Neuronal stem cell (in vitro differentiated cells): ENCODE measurements around the gene BUD13.
A peak's percentile ranks its signal among the peaks of the same experiment; 100 is the strongest.

ENCODE experiments used
- DNase-seq: peaks from one replicate; pipeline ENCODE4 v3.0.0-alpha.2; 2013; ENCODE audit warnings: low spot score
- H2AFZ ChIP-seq: one replicate; pipeline ENCODE4 v1.6.1; 2013; ENCODE audit warnings: mild to moderate bottlenecking, low read length, inconsistent platforms
- H2AK5ac ChIP-seq: 2 replicates; pipeline ENCODE4 v1.6.1; 2013; ENCODE audit warnings: low read depth, mild to moderate bottlenecking, inconsistent platforms, low read length, moderate library complexity, mixed read lengths
- H2BK120ac ChIP-seq: 2 replicates; pipeline ENCODE4 v1.6.1; 2013; ENCODE audit warnings: low read depth, mild to moderate bottlenecking, inconsistent platforms, low read length, moderate library complexity, mixed read lengths
- H2BK12ac ChIP-seq: one replicate; pipeline ENCODE4 v1.6.1; 2013; ENCODE audit warnings: low read length, inconsistent platforms
- H2BK15ac ChIP-seq: 2 replicates; pipeline ENCODE4 v1.6.1; 2013; ENCODE audit warnings: mild to moderate bottlenecking, low read length, inconsistent platforms, mixed read lengths
- H2BK5ac ChIP-seq: one replicate; pipeline ENCODE4 v1.6.1; 2013; ENCODE audit warnings: inconsistent platforms, mild to moderate bottlenecking, low read length, moderate library complexity
- H3K14ac ChIP-seq: one replicate; pipeline ENCODE4 v1.6.1; 2013; ENCODE audit warnings: low read length, inconsistent platforms
- H3K18ac ChIP-seq: 2 replicates; pipeline ENCODE4 v1.6.1; 2013; ENCODE audit warnings: low read length, inconsistent platforms
- H3K23ac ChIP-seq: 2 replicates; pipeline ENCODE4 v1.6.1; 2013; ENCODE audit warnings: low read depth, mild to moderate bottlenecking, mixed read lengths, low read length, inconsistent platforms; ENCODE audit not compliant: poor library complexity
- H3K27ac ChIP-seq: replicated peaks from 3 replicates; pipeline ENCODE4 v1.5.1; 2013; ENCODE audit warnings: low read length, inconsistent platforms
- H3K27me3 ChIP-seq, 3 experiments: 2 replicates each; pipeline ENCODE4 v1.6.1; 2013; ENCODE audit warnings: low read length in 3 of 3, mild to moderate bottlenecking in 2 of 3, inconsistent platforms in 1 of 3, low read depth in 1 of 3, mixed read lengths in 1 of 3, moderate library complexity in 1 of 3; ENCODE audit not compliant: control insufficient read depth in 3 of 3, insufficient read depth in 3 of 3
- H3K36me3 ChIP-seq, 2 donors: replicated peaks in 1 of 2; 2 replicates each; pipeline ENCODE4 v1.6.1; 2013; ENCODE audit warnings: low read length in 2 of 2; ENCODE audit not compliant: control insufficient read depth in 2 of 2, insufficient read depth in 2 of 2
- H3K4ac ChIP-seq: 2 replicates; pipeline ENCODE4 v1.6.1; 2013; ENCODE audit warnings: inconsistent platforms, mild to moderate bottlenecking, low read length, moderate library complexity
- H3K4me1 ChIP-seq, 2 donors: 1 replicate in 1 of 2; 2 replicates in 1 of 2; pipeline ENCODE4 v1.6.1; 2013; ENCODE audit warnings: low read length in 2 of 2, low read depth in 1 of 2; ENCODE audit not compliant: control insufficient read depth in 2 of 2, insufficient read depth in 1 of 2
- H3K4me2 ChIP-seq: one replicate; pipeline ENCODE4 v1.6.1; 2013; ENCODE audit warnings: mild to moderate bottlenecking, low read length, inconsistent platforms; ENCODE audit not compliant: insufficient read depth, poor library complexity, severe bottlenecking
- H3K4me3 ChIP-seq, 2 donors: 2 replicates each; pipeline ENCODE4 v1.5.1; 2013; ENCODE audit warnings: low read length in 2 of 2, mild to moderate bottlenecking in 2 of 2, inconsistent platforms in 1 of 2, moderate library complexity in 1 of 2
- H3K79me1 ChIP-seq: one replicate; pipeline ENCODE4 v1.6.1; 2013; ENCODE audit warnings: low read depth, mild to moderate bottlenecking, inconsistent platforms, low read length, moderate library complexity
- H3K9ac ChIP-seq: one replicate; pipeline ENCODE4 v1.6.1; 2013; ENCODE audit warnings: mild to moderate bottlenecking, low read depth, low read length, inconsistent platforms; ENCODE audit not compliant: poor library complexity
- H3K9me3 ChIP-seq, 2 donors: replicated peaks in 1 of 2; 2 replicates each; pipeline versions ENCODE3 to v1.6.1; 2013; ENCODE audit warnings: low read length in 2 of 2, mild to moderate bottlenecking in 2 of 2, inconsistent platforms in 1 of 2, low read depth in 1 of 2, mixed read lengths in 1 of 2, moderate library complexity in 1 of 2; ENCODE audit not compliant: control insufficient read depth in 2 of 2, insufficient read depth in 1 of 2
- H4K8ac ChIP-seq: one replicate; pipeline ENCODE4 v1.6.1; 2013; ENCODE audit warnings: low read depth, mild to moderate bottlenecking, inconsistent platforms, low read length, moderate library complexity
- H4K91ac ChIP-seq: one replicate; pipeline ENCODE4 v1.6.1; 2013; ENCODE audit warnings: low read length, low read depth, mild to moderate bottlenecking, inconsistent platforms; ENCODE audit not compliant: poor library complexity
- WGBS, 2 donors: extraction: QIAGEN DNeasy Blood & Tissue Kit; methylation state at CpG; one replicate each; pipeline ENCODE4 v1.1.7; 2013; ENCODE audit warnings: missing lambda C conversion rate in 2 of 2, mixed read lengths in 1 of 2; ENCODE audit not compliant: insufficient read length in 2 of 2, insufficient replicate concordance in 1 of 2; ENCODE audit errors: extremely low coverage in 2 of 2; 5-methylcytosine and 5-hydroxymethylcytosine counted together

The BUD13 gene

DNA sequence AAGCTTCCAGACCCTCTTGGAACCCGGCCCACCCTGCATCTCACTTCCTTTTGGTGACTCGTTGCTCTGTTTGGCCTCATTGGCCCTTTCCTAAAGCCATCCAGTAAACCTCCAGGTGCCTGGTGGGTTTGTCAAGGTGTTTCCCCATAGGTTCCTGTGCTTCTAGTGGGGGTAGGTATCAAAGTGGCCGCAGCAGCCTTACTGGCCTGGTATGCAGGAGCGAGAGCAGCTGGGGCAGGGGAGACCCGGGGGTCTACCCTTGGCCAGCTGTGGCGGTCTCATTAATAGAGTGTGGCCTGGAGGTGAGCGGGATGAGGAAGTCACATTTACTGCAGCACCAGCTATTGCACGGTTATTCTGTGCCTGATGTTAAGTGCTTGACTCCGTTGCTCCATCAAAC is 46.3 kb upstream of the BUD13 start:
- no peak overlapping the region for H3K4me3 ChIP-seq
- peak overlapping the region; percentile 65 for H3K23ac ChIP-seq
- no CpG with 5 or more reads among the region's 9 CpGs for WGBS, 2 donors
- H2BK120ac ChIP-seq, result no peak overlapping the region
- no peak for DNase-seq
- no peak overlapping the region for H2BK5ac ChIP-seq
- peak overlapping the region; percentile 48 for H3K18ac ChIP-seq
- H2AK5ac ChIP-seq, result peak overlapping the region; percentile 81
- H2AFZ ChIP-seq, result no peak overlapping the region
- H3K9ac ChIP-seq, result no peak overlapping the region
- H3K4ac ChIP-seq, result no peak overlapping the region
- peaks cover 0 to 2% of the 10 kb centered on the region in 2 donors for H3K9me3 ChIP-seq
- no peak overlapping the region for H2BK12ac ChIP-seq
- H4K91ac ChIP-seq, result no peak overlapping the region
- H2BK15ac ChIP-seq, result no peak overlapping the region
- no peak overlapping the region for H3K14ac ChIP-seq
- H3K36me3 ChIP-seq, result no peaks in the 10 kb centered on the region
- H3K4me1 ChIP-seq, result peaks cover 0 to 4% of the 10 kb centered on the region in 2 donors
- no peak overlapping the region for H3K27ac ChIP-seq
- H3K4me2 ChIP-seq, result no peak overlapping the region
- peaks cover 0 to 8% (median 1%) of the 10 kb centered on the region in 3 experiments for H3K27me3 ChIP-seq
- no peak overlapping the region for H4K8ac ChIP-seq
- no peaks in the 10 kb centered on the region for H3K79me1 ChIP-seq

DNA sequence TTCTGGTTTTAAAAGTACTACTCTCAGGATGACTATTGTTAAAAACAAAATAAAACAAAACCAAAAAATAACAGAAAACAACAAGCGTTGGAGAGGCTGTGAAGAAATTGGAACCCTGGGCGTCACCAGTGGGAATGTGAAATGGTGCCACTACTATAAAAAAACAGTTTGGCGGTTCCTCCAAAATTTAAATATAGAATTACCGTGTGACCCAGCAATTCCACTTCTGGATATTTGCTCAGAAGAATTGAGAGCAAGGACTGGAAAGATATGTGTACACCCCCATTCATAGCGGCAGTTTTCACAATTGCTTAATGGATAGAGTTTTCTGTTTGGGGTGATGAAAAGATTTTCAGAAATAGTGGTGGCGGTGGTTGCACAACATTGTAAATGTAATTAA is 41.7 kb upstream of the BUD13 start:
- Histone ChIP-seq H2AFZ (no peak overlapping the region), H4K91ac (no peak overlapping the region), H3K23ac (no peak overlapping the region), H3K4me1 (no peaks in the 10 kb centered on the region), H2BK15ac (no peak overlapping the region), H3K14ac (no peak overlapping the region), H3K79me1 (no peaks in the 10 kb centered on the region), H3K9ac (no peak overlapping the region), H3K4me3 (no peak overlapping the region), H3K4me2 (no peak overlapping the region), H2BK120ac (no peak overlapping the region), H4K8ac (no peak overlapping the region), H2BK12ac (no peak overlapping the region), H3K36me3 (no peaks in the 10 kb centered on the region), H3K9me3 (peaks cover 0 to 2% of the 10 kb centered on the region in 2 donors), H3K18ac (no peak overlapping the region), H3K4ac (no peak overlapping the region), H2AK5ac (no peak overlapping the region), H3K27me3 (no peaks in the 10 kb centered on the region), H2BK5ac (no peak overlapping the region), H3K27ac (no peak overlapping the region)
- no peak for DNase-seq
- no CpG with 5 or more reads among the region's 6 CpGs for WGBS, 2 donors

DNA sequence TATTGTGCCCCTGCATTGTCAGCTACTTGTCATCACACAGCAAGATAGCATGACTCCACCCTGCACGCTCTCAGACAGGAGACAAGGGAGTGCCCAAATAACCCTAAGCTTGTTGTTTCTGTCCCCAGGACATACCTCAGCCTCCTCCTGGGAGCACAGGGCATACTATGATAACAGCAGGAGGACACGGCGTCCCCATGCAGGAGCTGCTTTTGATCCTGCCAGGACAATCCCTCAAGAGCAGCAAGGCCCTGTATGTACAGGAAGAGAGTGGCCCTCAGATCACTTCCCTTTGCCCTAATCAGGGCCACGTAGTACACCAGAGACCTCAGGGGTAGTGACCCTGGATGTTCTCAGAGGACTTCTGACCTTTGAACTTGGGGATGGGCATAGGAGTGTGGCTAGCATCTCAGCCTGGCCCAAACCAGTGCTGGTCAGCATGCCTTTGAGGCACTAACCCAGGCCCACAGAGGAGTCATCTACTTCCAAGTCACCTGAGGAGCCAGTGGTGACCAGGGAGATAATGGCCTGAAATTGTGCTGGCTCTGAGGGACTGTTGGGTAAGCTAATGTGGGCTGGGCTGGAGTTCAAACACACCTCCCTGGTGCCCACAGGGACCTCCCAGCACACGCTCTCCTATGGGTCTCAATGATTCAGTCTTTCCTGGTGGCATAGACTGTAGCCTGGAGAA is 41.1 kb upstream of the BUD13 start:
- Histone ChIP-seq H2BK5ac (no peak overlapping the region), H3K4ac (no peak overlapping the region), H3K27me3 (no peaks in the 10 kb centered on the region), H3K14ac (no peak overlapping the region), H2BK120ac (no peak overlapping the region), H3K4me3 (no peak overlapping the region), H4K91ac (no peak overlapping the region), H2AK5ac (no peak overlapping the region), H3K4me1 (no peaks in the 10 kb centered on the region), H3K36me3 (no peaks in the 10 kb centered on the region), H2BK12ac (no peak overlapping the region), H4K8ac (no peak overlapping the region), H3K27ac (no peak overlapping the region), H2AFZ (no peak overlapping the region), H3K79me1 (no peaks in the 10 kb centered on the region), H3K9me3 (peaks cover 0 to 2% of the 10 kb centered on the region in 2 donors), H3K9ac (no peak overlapping the region), H3K18ac (no peak overlapping the region), H3K23ac (no peak overlapping the region), H2BK15ac (no peak overlapping the region), H3K4me2 (no peak overlapping the region)
- DNase-seq, result no peak
- no CpG with 5 or more reads among the region's 5 CpGs for WGBS, 2 donors

DNA sequence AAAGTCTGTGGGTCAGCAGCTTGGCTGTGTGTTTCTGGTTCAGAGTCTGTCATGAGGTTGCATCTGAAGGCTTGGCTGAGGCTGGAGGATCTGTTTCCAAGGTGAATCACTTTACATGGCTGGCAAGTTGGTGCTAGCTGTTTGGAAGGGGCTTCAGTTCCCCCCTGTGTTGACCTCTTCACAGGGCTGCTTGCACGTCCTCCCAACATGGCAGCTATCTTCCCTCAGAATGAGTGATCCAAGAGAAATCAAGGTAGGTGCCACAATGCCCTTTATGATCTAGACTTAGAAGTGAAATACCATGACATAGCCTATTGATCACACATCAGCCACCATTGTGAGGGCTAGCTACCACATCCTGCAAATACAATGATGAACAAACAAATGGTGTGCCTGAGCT is 40.4 kb upstream of the BUD13 start:
- H4K8ac ChIP-seq, result no peak overlapping the region
- no peaks in the 10 kb centered on the region for H3K27me3 ChIP-seq
- no peak overlapping the region for H2BK5ac ChIP-seq
- H3K23ac ChIP-seq, result no peak overlapping the region
- no peak overlapping the region for H3K14ac ChIP-seq
- H3K79me1 ChIP-seq, result no peaks in the 10 kb centered on the region
- H4K91ac ChIP-seq, result no peak overlapping the region
- no peak overlapping the region for H3K4me3 ChIP-seq
- H3K27ac ChIP-seq, result no peak overlapping the region
- no peak overlapping the region for H2BK120ac ChIP-seq
- peaks cover 0 to 2% of the 10 kb centered on the region in 2 donors for H3K9me3 ChIP-seq
- H3K4me2 ChIP-seq, result no peak overlapping the region
- no peak overlapping the region for H2BK15ac ChIP-seq
- H3K4ac ChIP-seq, result no peak overlapping the region
- H2AFZ ChIP-seq, result no peak overlapping the region
- no peak overlapping the region for H2AK5ac ChIP-seq
- no CpG with 5 or more reads among the region's 1 CpG for WGBS, 2 donors
- H3K18ac ChIP-seq, result no peak overlapping the region
- H3K4me1 ChIP-seq, result no peaks in the 10 kb centered on the region
- no peak overlapping the region for H3K9ac ChIP-seq
- H3K36me3 ChIP-seq, result no peaks in the 10 kb centered on the region
- H2BK12ac ChIP-seq, result no peak overlapping the region
- DNase-seq, result no peak
